Esophagus squamous epithelium (tissue), 4 donors: ENCODE measurements around the gene B4GALT7.
"Not testable (repeated sequence)": the region's sequence is repeated elsewhere in the genome, so short reads cannot be mapped to it uniquely, and the experiment has no call there.

Experiments
- POLR2A ChIP-seq, 4 donors: fragments of 450-650 bp; IDR thresholded peaks; one replicate each; pipeline ENCODE4 v1.6.1; 2017; ENCODE audit warnings: antibody characterized with exemption in 4 of 4, mild to moderate bottlenecking in 4 of 4, moderate library complexity in 3 of 4
- TF ChIP-seq, protein P1 (sequence below), 6 experiments: fragments of 450-650 bp in 4 of 6; fragments of 200-600 bp in 2 of 6; sonication (generic) in 2 of 6; IDR thresholded peaks; one replicate each; pipeline ENCODE4 v1.5.1; 2016 to 2019; ENCODE audit warnings: antibody characterized with exemption in 6 of 6, mild to moderate bottlenecking in 4 of 6, moderate library complexity in 4 of 6

DNA sequence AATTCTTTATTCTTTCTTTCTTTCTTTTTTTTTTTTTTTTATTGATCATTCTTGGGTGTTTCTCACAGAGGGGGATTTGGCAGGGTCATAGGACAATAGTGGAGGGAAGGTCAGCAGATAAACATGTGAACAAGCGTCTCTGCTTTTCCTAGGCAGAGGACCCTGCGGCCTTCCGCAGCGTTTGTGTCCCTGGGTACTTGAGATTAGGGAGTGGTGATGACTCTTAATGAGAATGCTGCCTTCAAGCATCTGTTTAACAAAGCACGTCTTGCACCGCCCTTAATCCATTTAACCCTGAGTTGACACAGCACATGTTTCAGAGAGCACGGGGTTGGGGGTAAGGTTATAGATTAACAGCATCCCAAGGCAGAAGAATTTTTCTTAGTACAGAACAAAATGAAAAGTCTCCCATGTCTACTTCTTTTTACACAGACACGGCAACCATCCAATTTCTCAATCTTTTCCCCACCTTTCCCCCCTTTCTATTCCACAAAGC, 40.4 kb upstream of the B4GALT7 start:
- TF ChIP-seq, protein P1, sequence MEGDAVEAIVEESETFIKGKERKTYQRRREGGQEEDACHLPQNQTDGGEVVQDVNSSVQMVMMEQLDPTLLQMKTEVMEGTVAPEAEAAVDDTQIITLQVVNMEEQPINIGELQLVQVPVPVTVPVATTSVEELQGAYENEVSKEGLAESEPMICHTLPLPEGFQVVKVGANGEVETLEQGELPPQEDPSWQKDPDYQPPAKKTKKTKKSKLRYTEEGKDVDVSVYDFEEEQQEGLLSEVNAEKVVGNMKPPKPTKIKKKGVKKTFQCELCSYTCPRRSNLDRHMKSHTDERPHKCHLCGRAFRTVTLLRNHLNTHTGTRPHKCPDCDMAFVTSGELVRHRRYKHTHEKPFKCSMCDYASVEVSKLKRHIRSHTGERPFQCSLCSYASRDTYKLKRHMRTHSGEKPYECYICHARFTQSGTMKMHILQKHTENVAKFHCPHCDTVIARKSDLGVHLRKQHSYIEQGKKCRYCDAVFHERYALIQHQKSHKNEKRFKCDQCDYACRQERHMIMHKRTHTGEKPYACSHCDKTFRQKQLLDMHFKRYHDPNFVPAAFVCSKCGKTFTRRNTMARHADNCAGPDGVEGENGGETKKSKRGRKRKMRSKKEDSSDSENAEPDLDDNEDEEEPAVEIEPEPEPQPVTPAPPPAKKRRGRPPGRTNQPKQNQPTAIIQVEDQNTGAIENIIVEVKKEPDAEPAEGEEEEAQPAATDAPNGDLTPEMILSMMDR (IDR thresholded peaks at IDR 0.05): not testable (repeated sequence)
- not testable (repeated sequence) for TF ChIP-seq POLR2A (IDR thresholded peaks at IDR 0.05)
